ENCODE data around the gene CYP2F1.
"Not testable (repeated sequence)": the region's sequence is repeated elsewhere in the genome, so short reads cannot be mapped to it uniquely, and the experiment has no call there.

Gene CYP2F1

GRCh38 chr19:41126765-41127203 lies 12.6 kb downstream of the CYP2F1 start:
- DNase-seq (ENCODE audit: low read depth in 2 of 2), result not testable (repeated sequence)

- not testable (repeated sequence) for DNase-seq (ENCODE audit: low read depth in 2 of 2)
Observed at GRCh38 chr19:41127362-41127761, 13.1 kb downstream of the CYP2F1 start.

GRCh38 chr19:41127801-41128300 lies 13.6 kb downstream of the CYP2F1 start:
- DNase-seq (ENCODE audit: low read depth in 2 of 2), result peak in 1 of 2 experiments; percentile 3

- no peak for DNase-seq (ENCODE audit: low read depth in 2 of 2)
Observed at GRCh38 chr19:41128692-41129091, 14.5 kb downstream of the CYP2F1 start.

GRCh38 chr19:41131186-41131585 lies 17.0 kb downstream of the CYP2F1 start:
- DNase-seq (ENCODE audit: low read depth in 2 of 2), result no peak

- DNase-seq (ENCODE audit: low read depth in 2 of 2), result no peak
Observed at GRCh38 chr19:41133260-41133659, 19.0 kb downstream of the CYP2F1 start.

- DNase-seq (ENCODE audit: low read depth in 2 of 2), result no peak
Observed at GRCh38 chr19:41134616-41135015, 20.4 kb downstream of the CYP2F1 start.

GRCh38 chr19:41135390-41136384 lies 21.5 kb downstream of the CYP2F1 start:
- DNase-seq (ENCODE audit: low read depth in 2 of 2), result peak in 1 of 2 experiments; percentile 13

GRCh38 chr19:41136636-41137455 lies 22.6 kb downstream of the CYP2F1 start:
- no peak for DNase-seq (ENCODE audit: low read depth in 2 of 2)

- DNase-seq (ENCODE audit: low read depth in 2 of 2), result peak; percentile 41 to 44
Observed at GRCh38 chr19:41144403-41144802, 30.2 kb downstream of the CYP2F1 start.

GRCh38 chr19:41149831-41150230 lies 35.6 kb downstream of the CYP2F1 start:
- no peak for DNase-seq (ENCODE audit: low read depth in 2 of 2)

GRCh38 chr19:41150986-41151385 lies 36.8 kb downstream of the CYP2F1 start:
- not testable (repeated sequence) for DNase-seq (ENCODE audit: low read depth in 2 of 2)

GRCh38 chr19:41154060-41154459 lies 39.8 kb downstream of the CYP2F1 start:
- no peak for DNase-seq (ENCODE audit: low read depth in 2 of 2)

- DNase-seq (ENCODE audit: low read depth in 2 of 2), result no peak
Observed at GRCh38 chr19:41156207-41156606, 42.0 kb downstream of the CYP2F1 start.

- DNase-seq (ENCODE audit: low read depth in 2 of 2), result no peak
Observed at GRCh38 chr19:41159881-41160280, 45.6 kb downstream of the CYP2F1 start.

GRCh38 chr19:41161903-41162302 lies 47.7 kb downstream of the CYP2F1 start:
- no peak for DNase-seq (ENCODE audit: low read depth in 2 of 2)

- no peak for DNase-seq (ENCODE audit: low read depth in 2 of 2)
Observed at GRCh38 chr19:41166944-41167804, 52.9 kb downstream of the CYP2F1 start.

GRCh38 chr19:41172297-41173164 lies 58.3 kb downstream of the CYP2F1 start:
- DNase-seq (ENCODE audit: low read depth in 2 of 2), result no peak

GRCh38 chr19:41174297-41174928 lies 60.2 kb downstream of the CYP2F1 start:
- no peak for DNase-seq (ENCODE audit: low read depth in 2 of 2)

Data from fibroblast of skin of left quadriceps (primary cell).